Liver (tissue), 9 donors: ENCODE measurements around the gene CCDC187. TPM values are rescaled to one million over a fixed set of nuclear protein-coding genes. Genes with fewer than 3 reads are reported as not detected.

Experiments used
- DNase-seq: peaks from one replicate; pipeline ENCODE4 v3.0.0-alpha.2; 2017; ENCODE audit warnings: low spot score
- H3K27ac ChIP-seq, 2 donors: one replicate each; pipeline ENCODE4 v1.7.0; 2013; ENCODE audit warnings: inconsistent platforms in 2 of 2, low read length in 2 of 2, control low read depth in 1 of 2, low read depth in 1 of 2, mild to moderate bottlenecking in 1 of 2
- H3K27me3 ChIP-seq, 4 donors: one replicate each; pipeline versions ENCODE4 v1.6.1 to v1.7.0; 2013; ENCODE audit warnings: low read length in 3 of 4, inconsistent platforms in 1 of 4, mild to moderate bottlenecking in 1 of 4, moderate library complexity in 1 of 4; ENCODE audit not compliant: control insufficient read depth in 4 of 4, insufficient read depth in 4 of 4
- H3K36me3 ChIP-seq, 4 donors: one replicate each; pipeline versions ENCODE4 v1.6.1 to v1.7.0; 2013; ENCODE audit warnings: low read length in 3 of 4, mild to moderate bottlenecking in 3 of 4, low read depth in 1 of 4, moderate library complexity in 1 of 4; ENCODE audit not compliant: control insufficient read depth in 4 of 4, insufficient read depth in 3 of 4
- H3K4me1 ChIP-seq, 4 donors: one replicate each; pipeline versions ENCODE4 v1.6.1 to v1.7.0; 2013; ENCODE audit warnings: low read length in 3 of 4, mild to moderate bottlenecking in 3 of 4, moderate library complexity in 1 of 4; ENCODE audit not compliant: control insufficient read depth in 4 of 4, insufficient read depth in 4 of 4
- H3K4me3 ChIP-seq, 3 donors: one replicate each; pipeline versions ENCODE4 v1.6.1 to v1.7.0; 2013; ENCODE audit warnings: low read length in 3 of 3, control low read depth in 1 of 3, low read depth in 1 of 3, mild to moderate bottlenecking in 1 of 3
- H3K9ac ChIP-seq, 2 donors: one replicate each; pipeline ENCODE4 v1.7.0; 2013; ENCODE audit warnings: low read length in 2 of 2, mild to moderate bottlenecking in 2 of 2, moderate library complexity in 2 of 2, control low read depth in 1 of 2, low read depth in 1 of 2
- H3K9me3 ChIP-seq, 4 donors: one replicate each; pipeline versions ENCODE4 v1.6.1 to v1.7.0; 2013; ENCODE audit warnings: low read length in 3 of 4; ENCODE audit not compliant: control insufficient read depth in 4 of 4
- EGR1 ChIP-seq, 2 donors: IDR thresholded peaks; 2 replicates each; pipeline ENCODE4 v1.6.1; 2016 to 2018; ENCODE audit warnings: antibody characterized with exemption in 2 of 2, low read depth in 2 of 2
- FOXA1 ChIP-seq: IDR thresholded peaks from 2 replicates; pipeline ENCODE4 v1.6.1; 2016; ENCODE audit warnings: antibody characterized with exemption
- FOXA2 ChIP-seq: IDR thresholded peaks from 2 replicates; pipeline ENCODE4 v1.6.1; 2016; ENCODE audit warnings: antibody characterized with exemption
- GABPA ChIP-seq, 2 donors: IDR thresholded peaks in 1 of 2; conservative IDR thresholded peaks in 1 of 2; 2 replicates each; pipeline ENCODE4 v1.6.1; 2016; ENCODE audit warnings: antibody characterized with exemption in 2 of 2, mild to moderate bottlenecking in 1 of 2, moderate library complexity in 1 of 2
- HNF4G ChIP-seq: IDR thresholded peaks from 2 replicates; pipeline ENCODE4 v1.6.1; 2016; ENCODE audit warnings: antibody characterized with exemption
- JUND ChIP-seq, 2 donors: IDR thresholded peaks; 2 replicates each; pipeline ENCODE4 v1.6.1; 2016; ENCODE audit warnings: antibody characterized with exemption in 2 of 2
- MAX ChIP-seq: IDR thresholded peaks from 2 replicates; pipeline ENCODE4 v1.6.1; 2016; ENCODE audit warnings: antibody characterized with exemption
- NR2F2 ChIP-seq: IDR thresholded peaks from 2 replicates; pipeline ENCODE4 v1.6.1; 2016; ENCODE audit warnings: antibody characterized with exemption
- RAD21 ChIP-seq, 2 donors: IDR thresholded peaks; 2 replicates each; pipeline ENCODE4 v1.6.1; 2016; ENCODE audit warnings: antibody characterized with exemption in 2 of 2, mild to moderate bottlenecking in 2 of 2
- SP1 ChIP-seq: IDR thresholded peaks from 2 replicates; pipeline ENCODE4 v1.6.1; 2018; ENCODE audit warnings: antibody characterized with exemption, mild to moderate bottlenecking
- YY1 ChIP-seq: IDR thresholded peaks from 2 replicates; pipeline ENCODE4 v1.6.1; 2016; ENCODE audit warnings: antibody characterized with exemption, mild to moderate bottlenecking
- WGBS: extraction: QIAGEN DNeasy Blood & Tissue Kit; methylation state at CpG from one replicate; pipeline ENCODE4 v1.1.7; 2013; 5-methylcytosine and 5-hydroxymethylcytosine counted together
- polyA plus RNA-seq, 2 donors: library from polyadenylated mRNA; stranded (reverse) in 1 of 2; unstranded in 1 of 2; fragments of 200-250 nt in 1 of 2; fragments of >200 nt in 1 of 2; fragmentation: Nextera tagmentation in 1 of 2; extraction: Ambion mirVana in 1 of 2; gene quantifications; one replicate each; pipeline versions ENCODE4 v1.2.1 to v1.2.3, GENCODE V29; 2013 to 2015
- total RNA-seq, 2 donors: library from RNA; depleted of rRNA; stranded (reverse); fragments of >200 nt; gene quantifications; one replicate each; pipeline ENCODE4 v1.2.3, GENCODE V29; 2014
- TF ChIP-seq, protein P1 (sequence below): IDR thresholded peaks from 2 replicates; pipeline ENCODE4 v1.6.1; 2016; ENCODE audit warnings: antibody characterized with exemption, mild to moderate bottlenecking
- TF ChIP-seq, protein P2 (sequence below): fragments of 150-350 bp; IDR thresholded peaks from 2 replicates; pipeline ENCODE4 v1.5.1; 2017; ENCODE audit warnings: improper control_type of control experiment, low read depth, low read length; ENCODE audit not compliant: missing input control
- donor health status: healthy.
- donor health status: healthy.
- donor health status: healthy.
- donor health status: healthy.
- donor health status: healthy.

The CCDC187 gene
- total and polyA plus RNA-seq, 4 donors = 0.05 TPM; not detected in 3

- Histone ChIP-seq H3K27me3 (no peaks in the 10 kb centered on the region), H3K4me1 (peaks cover under 1 to 6% (median 3%) of the 10 kb centered on the region in 4 donors), H3K9me3 (no peaks in the 10 kb centered on the region), H3K27ac (no peak overlapping the region), H3K4me3 (no peak overlapping the region), H3K36me3 (peaks cover 0 to 6% (median 0%) of the 10 kb centered on the region in 4 donors), H3K9ac (no peak overlapping the region)
- 88% methylated on average over 25 of the region's 25 CpGs for WGBS
- no peak for DNase-seq
- TF ChIP-seq, protein P1, sequence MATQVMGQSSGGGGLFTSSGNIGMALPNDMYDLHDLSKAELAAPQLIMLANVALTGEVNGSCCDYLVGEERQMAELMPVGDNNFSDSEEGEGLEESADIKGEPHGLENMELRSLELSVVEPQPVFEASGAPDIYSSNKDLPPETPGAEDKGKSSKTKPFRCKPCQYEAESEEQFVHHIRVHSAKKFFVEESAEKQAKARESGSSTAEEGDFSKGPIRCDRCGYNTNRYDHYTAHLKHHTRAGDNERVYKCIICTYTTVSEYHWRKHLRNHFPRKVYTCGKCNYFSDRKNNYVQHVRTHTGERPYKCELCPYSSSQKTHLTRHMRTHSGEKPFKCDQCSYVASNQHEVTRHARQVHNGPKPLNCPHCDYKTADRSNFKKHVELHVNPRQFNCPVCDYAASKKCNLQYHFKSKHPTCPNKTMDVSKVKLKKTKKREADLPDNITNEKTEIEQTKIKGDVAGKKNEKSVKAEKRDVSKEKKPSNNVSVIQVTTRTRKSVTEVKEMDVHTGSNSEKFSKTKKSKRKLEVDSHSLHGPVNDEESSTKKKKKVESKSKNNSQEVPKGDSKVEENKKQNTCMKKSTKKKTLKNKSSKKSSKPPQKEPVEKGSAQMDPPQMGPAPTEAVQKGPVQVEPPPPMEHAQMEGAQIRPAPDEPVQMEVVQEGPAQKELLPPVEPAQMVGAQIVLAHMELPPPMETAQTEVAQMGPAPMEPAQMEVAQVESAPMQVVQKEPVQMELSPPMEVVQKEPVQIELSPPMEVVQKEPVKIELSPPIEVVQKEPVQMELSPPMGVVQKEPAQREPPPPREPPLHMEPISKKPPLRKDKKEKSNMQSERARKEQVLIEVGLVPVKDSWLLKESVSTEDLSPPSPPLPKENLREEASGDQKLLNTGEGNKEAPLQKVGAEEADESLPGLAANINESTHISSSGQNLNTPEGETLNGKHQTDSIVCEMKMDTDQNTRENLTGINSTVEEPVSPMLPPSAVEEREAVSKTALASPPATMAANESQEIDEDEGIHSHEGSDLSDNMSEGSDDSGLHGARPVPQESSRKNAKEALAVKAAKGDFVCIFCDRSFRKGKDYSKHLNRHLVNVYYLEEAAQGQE = no peak
- no peak for TF ChIP-seq MAX
- no peak for TF ChIP-seq RAD21 (IDR thresholded peaks at IDR 0.05)
- TF ChIP-seq YY1 = no peak
- no peak for TF ChIP-seq NR2F2
- TF ChIP-seq FOXA2 = no peak
- no peak for TF ChIP-seq HNF4G
- TF ChIP-seq SP1 = no peak
- no peak for TF ChIP-seq GABPA (IDR thresholded peaks at IDR 0.05 in 1 of 2, conservative IDR thresholded peaks at IDR 0.05 in 1 of 2)
Measured at GRCh38 chr9:136239135-136239982, 64.5 kb downstream of the CCDC187 start.

DNA sequence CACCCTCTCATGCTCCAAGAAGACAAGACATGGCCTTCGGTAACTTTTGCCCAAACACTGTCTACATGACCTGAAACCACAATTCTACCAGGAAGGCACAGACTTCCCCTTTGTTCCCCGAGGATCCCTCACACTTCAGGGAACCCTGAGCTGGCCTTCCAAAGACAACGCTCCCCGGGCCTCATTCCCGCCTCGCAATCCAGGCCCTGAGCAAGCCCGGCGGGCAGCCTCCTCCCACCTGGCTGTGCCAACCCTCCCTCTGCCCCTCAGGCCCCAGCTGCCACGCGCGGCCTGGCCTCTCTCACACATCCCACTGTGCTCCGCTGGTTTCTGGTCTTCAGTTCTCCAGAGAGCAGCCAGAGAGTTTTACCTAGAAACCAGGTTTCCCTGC is 65.6 kb downstream of the CCDC187 start:
- 92% methylated on average over 12 of the region's 12 CpGs for WGBS
- no peak for DNase-seq
- Histone ChIP-seq H3K27me3 (no peaks in the 10 kb centered on the region), H3K4me1 (no peaks in the 10 kb centered on the region), H3K9me3 (no peaks in the 10 kb centered on the region), H3K4me3 (no peak overlapping the region), H3K36me3 (peaks cover 0 to 6% (median 0%) of the 10 kb centered on the region in 4 donors), H3K27ac (no peak overlapping the region), H3K9ac (no peak overlapping the region)
- TF ChIP-seq JUND (IDR thresholded peaks at IDR 0.05) (no peak), SP1 (no peak), HNF4G (no peak), MAX (no peak), FOXA1 (no peak), GABPA (IDR thresholded peaks at IDR 0.05 in 1 of 2, conservative IDR thresholded peaks at IDR 0.05 in 1 of 2) (no peak), YY1 (no peak), FOXA2 (no peak), EGR1 (IDR thresholded peaks at IDR 0.05; ENCODE audit: low read depth in 2 of 2) (no peak)
- TF ChIP-seq, protein P2, sequence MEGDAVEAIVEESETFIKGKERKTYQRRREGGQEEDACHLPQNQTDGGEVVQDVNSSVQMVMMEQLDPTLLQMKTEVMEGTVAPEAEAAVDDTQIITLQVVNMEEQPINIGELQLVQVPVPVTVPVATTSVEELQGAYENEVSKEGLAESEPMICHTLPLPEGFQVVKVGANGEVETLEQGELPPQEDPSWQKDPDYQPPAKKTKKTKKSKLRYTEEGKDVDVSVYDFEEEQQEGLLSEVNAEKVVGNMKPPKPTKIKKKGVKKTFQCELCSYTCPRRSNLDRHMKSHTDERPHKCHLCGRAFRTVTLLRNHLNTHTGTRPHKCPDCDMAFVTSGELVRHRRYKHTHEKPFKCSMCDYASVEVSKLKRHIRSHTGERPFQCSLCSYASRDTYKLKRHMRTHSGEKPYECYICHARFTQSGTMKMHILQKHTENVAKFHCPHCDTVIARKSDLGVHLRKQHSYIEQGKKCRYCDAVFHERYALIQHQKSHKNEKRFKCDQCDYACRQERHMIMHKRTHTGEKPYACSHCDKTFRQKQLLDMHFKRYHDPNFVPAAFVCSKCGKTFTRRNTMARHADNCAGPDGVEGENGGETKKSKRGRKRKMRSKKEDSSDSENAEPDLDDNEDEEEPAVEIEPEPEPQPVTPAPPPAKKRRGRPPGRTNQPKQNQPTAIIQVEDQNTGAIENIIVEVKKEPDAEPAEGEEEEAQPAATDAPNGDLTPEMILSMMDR = no peak
